Measurements from ENCODE around the gene UGT2A1.

UGT2A1 gene

DNA sequence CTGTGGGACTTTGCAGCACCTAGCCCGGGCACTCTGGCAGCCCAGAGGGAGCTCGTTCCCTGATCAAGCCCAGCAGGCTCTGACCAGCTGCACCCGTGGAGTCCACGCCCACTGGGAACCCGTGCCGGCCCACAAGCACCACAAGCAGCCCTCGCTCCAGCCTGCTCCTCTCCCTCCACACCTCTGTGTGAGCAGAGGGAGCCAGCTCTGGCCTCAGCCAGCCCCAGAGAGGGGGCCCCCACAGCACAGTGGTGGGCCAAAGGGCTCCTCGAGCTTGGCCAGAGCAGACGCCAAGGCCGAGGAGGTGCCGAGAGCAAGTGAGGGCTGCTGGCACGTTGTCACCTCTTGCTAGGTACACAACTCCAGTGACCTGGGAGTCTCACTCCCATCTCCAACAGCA lies 5.1 kb upstream of the UGT2A1 start:
- TF ChIP-seq, protein P1, sequence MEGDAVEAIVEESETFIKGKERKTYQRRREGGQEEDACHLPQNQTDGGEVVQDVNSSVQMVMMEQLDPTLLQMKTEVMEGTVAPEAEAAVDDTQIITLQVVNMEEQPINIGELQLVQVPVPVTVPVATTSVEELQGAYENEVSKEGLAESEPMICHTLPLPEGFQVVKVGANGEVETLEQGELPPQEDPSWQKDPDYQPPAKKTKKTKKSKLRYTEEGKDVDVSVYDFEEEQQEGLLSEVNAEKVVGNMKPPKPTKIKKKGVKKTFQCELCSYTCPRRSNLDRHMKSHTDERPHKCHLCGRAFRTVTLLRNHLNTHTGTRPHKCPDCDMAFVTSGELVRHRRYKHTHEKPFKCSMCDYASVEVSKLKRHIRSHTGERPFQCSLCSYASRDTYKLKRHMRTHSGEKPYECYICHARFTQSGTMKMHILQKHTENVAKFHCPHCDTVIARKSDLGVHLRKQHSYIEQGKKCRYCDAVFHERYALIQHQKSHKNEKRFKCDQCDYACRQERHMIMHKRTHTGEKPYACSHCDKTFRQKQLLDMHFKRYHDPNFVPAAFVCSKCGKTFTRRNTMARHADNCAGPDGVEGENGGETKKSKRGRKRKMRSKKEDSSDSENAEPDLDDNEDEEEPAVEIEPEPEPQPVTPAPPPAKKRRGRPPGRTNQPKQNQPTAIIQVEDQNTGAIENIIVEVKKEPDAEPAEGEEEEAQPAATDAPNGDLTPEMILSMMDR (IDR thresholded peaks at IDR 0.05; ENCODE audit: low read depth, low read length), result no peak
- H3K4me3 ChIP-seq (replicated peaks in 1 of 2; ENCODE audit: low read depth in 2 of 2, low read length in 2 of 2), result no peak overlapping the region
- DNase-seq (ENCODE audit: low read depth in 2 of 2), result no peak

DNA sequence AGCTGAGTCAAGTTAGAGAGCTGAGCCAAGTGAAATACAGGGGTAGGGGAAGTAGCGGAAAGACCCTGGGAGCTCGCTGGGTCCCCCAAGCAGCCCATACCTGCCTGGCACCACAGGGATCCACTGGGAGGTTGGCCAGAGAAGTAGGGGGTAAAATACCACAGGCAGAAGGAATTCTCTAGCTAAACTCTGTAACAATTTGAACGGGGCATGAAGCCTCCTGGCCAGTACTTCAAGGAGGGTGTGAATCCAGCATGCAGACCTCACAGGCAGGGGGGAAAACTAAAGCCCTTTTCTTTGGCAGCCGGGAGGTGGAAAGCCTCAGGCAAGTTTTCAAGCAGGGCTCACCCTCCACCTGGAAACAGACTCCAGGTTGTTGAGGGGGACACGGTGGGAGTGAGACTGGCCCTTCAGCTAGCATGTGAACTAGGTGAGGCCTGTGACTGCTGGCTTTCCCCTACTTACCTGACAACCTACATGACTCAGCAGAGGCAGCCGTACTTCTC lies 3.7 kb upstream of the UGT2A1 start:
- no peak overlapping the region for H3K4me3 ChIP-seq (replicated peaks in 1 of 2; ENCODE audit: low read depth in 2 of 2, low read length in 2 of 2)
- no peak for DNase-seq (ENCODE audit: low read depth in 2 of 2)
- TF ChIP-seq, protein P1 (IDR thresholded peaks at IDR 0.05; ENCODE audit: low read depth, low read length), result no peak

DNA sequence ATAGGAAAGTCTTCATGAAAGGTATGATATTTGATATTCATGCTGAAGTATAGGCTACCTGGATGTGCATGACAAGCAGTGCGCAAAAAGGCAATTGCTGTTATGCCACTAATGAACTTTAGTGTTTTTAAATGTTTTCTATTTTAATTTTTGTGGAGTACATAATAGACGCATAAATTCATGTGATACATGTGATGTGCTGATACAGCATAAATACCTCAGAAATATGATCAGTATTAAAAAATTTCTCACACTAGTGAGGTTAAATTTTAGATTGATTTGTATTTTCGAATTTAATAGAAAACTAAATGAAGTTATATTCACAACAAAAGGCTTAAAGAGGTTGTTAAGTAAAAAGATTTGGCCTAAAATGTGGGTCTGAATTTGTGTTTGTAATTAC lies 2.2 kb downstream of the UGT2A1 start:
- DNase-seq (ENCODE audit: low read depth in 2 of 2), result no peak
- TF ChIP-seq, protein P1 (IDR thresholded peaks at IDR 0.05; ENCODE audit: low read depth, low read length), result no peak
- no peak overlapping the region for H3K4me3 ChIP-seq (replicated peaks in 1 of 2; ENCODE audit: low read depth in 2 of 2, low read length in 2 of 2)

DNA sequence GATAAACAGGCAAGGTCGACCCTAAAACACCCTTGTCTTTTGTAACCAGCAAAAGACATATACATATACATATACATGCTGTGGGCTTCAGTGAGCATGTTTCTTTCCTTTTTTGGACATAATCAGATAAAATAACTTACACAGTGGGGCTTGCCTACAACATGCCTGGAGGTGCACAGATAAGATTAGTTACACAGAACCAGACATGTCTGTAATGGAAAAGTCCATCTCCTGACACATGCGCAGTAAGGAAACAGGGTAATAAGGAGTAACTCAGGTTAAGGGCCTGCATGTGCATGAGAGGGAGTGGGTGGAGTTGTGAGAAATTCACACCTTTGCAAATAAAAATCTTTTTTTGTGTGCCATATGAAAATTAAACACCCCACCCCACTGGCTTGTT lies 3.4 kb downstream of the UGT2A1 start:
- no peak for DNase-seq (ENCODE audit: low read depth in 2 of 2)

DNA sequence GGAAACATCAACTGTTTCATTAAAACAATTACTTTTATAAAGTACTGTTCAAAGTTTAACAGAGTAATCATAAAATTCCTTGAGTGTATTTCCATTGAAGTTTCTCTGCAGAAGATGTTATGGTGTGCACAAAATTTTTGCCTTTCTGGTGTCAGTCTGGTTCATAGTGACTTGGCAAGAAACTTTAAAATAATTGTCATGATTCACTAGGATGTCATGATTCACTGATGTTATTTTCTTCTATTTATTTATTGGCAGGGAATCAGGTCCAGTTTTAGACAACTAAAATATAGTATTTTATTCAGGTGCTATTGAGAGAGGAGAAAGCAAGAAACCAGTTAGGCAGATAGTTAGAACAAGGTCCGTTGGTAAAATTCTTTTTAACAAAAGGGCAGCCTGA lies 3.8 kb downstream of the UGT2A1 start:
- DNase-seq (ENCODE audit: low read depth in 2 of 2), result peak in 1 of 2 donors; percentile 7
- TF ChIP-seq, protein P1 (IDR thresholded peaks at IDR 0.05; ENCODE audit: low read depth, low read length), result no peak
- no peak overlapping the region for H3K4me3 ChIP-seq (replicated peaks in 1 of 2; ENCODE audit: low read depth in 2 of 2, low read length in 2 of 2)

More for the DNA sequence above, 3.4 kb downstream of the UGT2A1 start:
- H3K4me3 ChIP-seq (replicated peaks in 1 of 2; ENCODE audit: low read depth in 2 of 2, low read length in 2 of 2), result no peak overlapping the region
- TF ChIP-seq, protein P1 (IDR thresholded peaks at IDR 0.05; ENCODE audit: low read depth, low read length), result no peak

DNA sequence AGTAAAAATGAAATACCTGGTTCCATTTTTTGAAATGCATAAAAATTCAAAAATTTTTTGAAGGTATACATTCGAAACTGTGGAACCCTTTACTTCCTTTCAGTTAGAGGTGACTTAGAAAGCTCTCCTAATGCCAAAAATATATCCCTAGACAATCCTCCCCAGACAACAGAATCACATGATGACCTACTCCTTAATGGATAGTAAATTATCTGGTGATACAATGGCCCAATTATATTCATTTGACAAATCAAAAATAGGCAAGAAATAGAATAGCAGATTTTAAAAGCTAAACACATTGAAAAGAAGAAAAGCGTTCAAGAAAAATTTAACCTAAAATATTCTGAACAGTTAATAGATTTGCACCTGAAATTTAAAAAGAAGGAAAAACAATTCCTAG lies 10.1 kb downstream of the UGT2A1 start:
- no peak for DNase-seq (ENCODE audit: low read depth in 2 of 2)
- no peak overlapping the region for H3K4me3 ChIP-seq (replicated peaks in 1 of 2; ENCODE audit: low read depth in 2 of 2, low read length in 2 of 2)
- TF ChIP-seq, protein P1 (IDR thresholded peaks at IDR 0.05; ENCODE audit: low read depth, low read length), result no peak

DNA sequence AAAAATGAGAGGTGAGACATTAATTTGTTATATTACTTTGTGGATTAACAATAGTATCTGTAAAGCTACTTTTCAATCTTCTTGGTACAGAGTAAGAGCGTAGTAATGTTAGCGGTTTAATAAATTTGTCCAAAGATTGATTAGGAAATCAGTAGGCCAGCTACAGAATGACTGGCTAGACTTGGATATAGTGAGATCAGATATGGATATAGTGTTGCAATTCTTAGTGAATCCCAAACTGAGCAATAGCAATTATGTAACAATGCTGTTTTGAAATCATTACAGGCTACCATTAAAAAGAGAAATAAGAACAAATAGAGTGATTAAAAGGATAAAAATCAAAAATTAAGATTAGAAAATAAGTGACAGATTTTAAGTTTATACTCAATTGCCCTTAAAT lies 12.8 kb downstream of the UGT2A1 start:
- TF ChIP-seq, protein P1 (IDR thresholded peaks at IDR 0.05; ENCODE audit: low read depth, low read length), result no peak
- H3K4me3 ChIP-seq (replicated peaks in 1 of 2; ENCODE audit: low read depth in 2 of 2, low read length in 2 of 2), result no peak overlapping the region
- peak in 1 of 2 donors; percentile 3 for DNase-seq (ENCODE audit: low read depth in 2 of 2)
